ENCODE measurements around the gene PRIM2. TPM values are rescaled to one million over a fixed set of nuclear protein-coding genes. Genes with fewer than 3 reads are reported as not detected.

PRIM2 gene
- total RNA-seq, 4 donors from 2014 or later = 11.0 to 16.2 (median 13.3) TPM

- 92 to 93% methylated on average over 1 of the region's 1 CpG for WGBS, 2 donors
- H3K27ac ChIP-seq = no peak overlapping the region
Measured at GRCh38 chr6:57315111-57315510, 2.3 kb upstream of the PRIM2 start.

DNA sequence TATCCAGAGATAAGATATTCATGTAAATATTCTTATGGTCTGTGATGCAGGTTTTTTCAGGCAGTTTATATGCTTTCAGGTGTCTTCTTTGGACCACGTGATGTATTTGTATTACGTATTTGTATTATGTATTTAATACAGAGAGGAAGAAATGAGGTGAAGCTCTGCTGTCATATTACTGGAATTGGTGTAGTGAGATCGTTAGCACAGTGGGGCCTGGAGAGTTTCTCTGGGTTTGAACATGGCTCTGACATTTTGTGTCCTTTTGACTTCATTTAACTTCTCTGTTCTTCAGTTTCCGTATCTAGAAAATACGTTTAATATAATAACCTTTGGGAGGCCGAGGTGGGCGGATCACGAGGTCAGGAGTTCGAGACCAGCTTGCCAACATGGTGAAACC is 1.6 kb upstream of the PRIM2 start:
- Histone ChIP-seq H3K27ac (no peak overlapping the region), H3K9me3 (no peaks in the 10 kb centered on the region), H3K36me3 (peaks cover 0 to 4% of the 10 kb centered on the region in 2 donors), H3K4me3 (replicated peaks in 1 of 3) (no peak overlapping the region), H3K27me3 (no peaks in the 10 kb centered on the region), H3K4me1 (peaks cover 5 to 17% of the 10 kb centered on the region in 2 donors)
- TF ChIP-seq CTCF (IDR thresholded peaks at IDR 0.05) (no peak), POLR2A (IDR thresholded peaks at IDR 0.05) (no peak)
- DNase-seq = no peak
- intact Hi-C loops (cut with DNase I) = loop anchor here (5.0 to 10.0 kb wide), 3 partner anchors 91 to 414 kb away; partner anchors contain the start of genes BAG2 and RAB23
- 81 to 86% methylated on average over 9 of the region's 9 CpGs for WGBS, 2 donors

More at GRCh38 chr6:57315111-57315510, 2.3 kb upstream of the PRIM2 start:
- no peak overlapping the region for H3K4me3 ChIP-seq (replicated peaks in 1 of 3)
- TF ChIP-seq POLR2A (IDR thresholded peaks at IDR 0.05) (no peak), CTCF (IDR thresholded peaks at IDR 0.05) (no peak)
- H3K9me3 ChIP-seq = no peaks in the 10 kb centered on the region
- DNase-seq = no peak
- intact Hi-C loops (cut with DNase I) = loop anchor here (5.0 to 10.0 kb wide), 3 partner anchors 90 to 413 kb away; partner anchors contain the start of genes BAG2 and RAB23
- peaks cover 5 to 17% of the 10 kb centered on the region in 2 donors for H3K4me1 ChIP-seq
- no peaks in the 10 kb centered on the region for H3K27me3 ChIP-seq
- H3K36me3 ChIP-seq = no peaks in the 10 kb centered on the region

DNA sequence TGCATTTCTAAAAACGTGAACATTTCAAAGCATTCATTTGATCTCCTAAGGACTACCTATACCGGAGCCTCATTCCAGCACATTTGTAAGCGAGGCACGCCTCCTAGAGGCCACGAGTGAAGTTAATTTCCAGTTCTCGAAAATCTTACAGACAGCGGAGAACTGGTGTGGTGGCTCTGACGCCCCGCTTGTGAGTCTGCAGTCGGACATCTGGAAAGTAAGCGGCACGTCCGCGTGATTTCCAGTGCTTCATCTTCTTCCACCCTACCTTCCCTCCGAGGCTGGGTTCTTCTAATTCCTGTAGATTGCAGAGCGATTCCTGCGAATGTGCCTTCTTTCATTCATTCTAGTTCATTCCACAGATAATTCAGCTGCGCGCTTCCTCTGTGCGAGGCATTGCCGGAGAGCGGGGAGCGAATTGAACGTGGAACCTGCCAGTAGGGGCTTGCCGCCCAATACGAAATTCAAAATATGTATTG is 810 bp upstream of the PRIM2 start:
- 0% methylated on average over 26 of the region's 26 CpGs for WGBS, 2 donors
- H3K27ac ChIP-seq = peak overlapping the region in 2 of 3 donors; percentile 62 to 71
- peaks cover 0 to 4% of the 10 kb centered on the region in 2 donors for H3K36me3 ChIP-seq
- peak; percentile 84 to 88 for DNase-seq
- TF ChIP-seq CTCF (IDR thresholded peaks at IDR 0.05) (peak; percentile 36 to 93 (median 80)), POLR2A (IDR thresholded peaks at IDR 0.05) (peak in 1 of 2 donors; percentile 48)
- H3K9me3 ChIP-seq = no peaks in the 10 kb centered on the region
- intact Hi-C loops (cut with DNase I) = loop anchor here (5.0 to 10.0 kb wide), 3 partner anchors 92 to 414 kb away; partner anchors contain the start of genes BAG2 and RAB23
- H3K4me3 ChIP-seq (replicated peaks in 1 of 3) = peak overlapping the region; percentile 1 to 73 (median 42)
- H3K27me3 ChIP-seq = no peaks in the 10 kb centered on the region
- H3K4me1 ChIP-seq = peaks cover 5 to 17% of the 10 kb centered on the region in 2 donors

GRCh38 chr6:57324538-57324937 is 7.1 kb downstream of the PRIM2 start:
- intact Hi-C loops (cut with DNase I) = loop anchor here (10.0 kb wide), 1 partner anchor 230 kb away; the partner anchor contains the start of gene ZNF451
- no peaks in the 10 kb centered on the region for H3K27me3 ChIP-seq
- H3K9me3 ChIP-seq = no peaks in the 10 kb centered on the region
- no peak for DNase-seq
- H3K4me1 ChIP-seq = no peaks in the 10 kb centered on the region
- TF ChIP-seq POLR2A (IDR thresholded peaks at IDR 0.05) = no peak
- TF ChIP-seq CTCF (IDR thresholded peaks at IDR 0.05) = peak in 4 of 6 experiments; percentile 23 to 59 (median 55)
- no peak overlapping the region for H3K27ac ChIP-seq
- no peak overlapping the region for H3K4me3 ChIP-seq (replicated peaks in 1 of 3)
- H3K36me3 ChIP-seq = peaks cover 0 to 22% of the 10 kb centered on the region in 2 donors
- WGBS, 2 donors = 3 to 24% methylated on average over 1 of the region's 1 CpG

GRCh38 chr6:57327311-57327710 is 9.9 kb downstream of the PRIM2 start:
- no peaks in the 10 kb centered on the region for H3K9me3 ChIP-seq
- no peaks in the 10 kb centered on the region for H3K4me1 ChIP-seq
- TF ChIP-seq CTCF (IDR thresholded peaks at IDR 0.05) (no peak), POLR2A (IDR thresholded peaks at IDR 0.05) (no peak)
- H3K27ac ChIP-seq = no peak overlapping the region
- intact Hi-C loops (cut with DNase I) = loop anchor here (10.0 kb wide), 1 partner anchor 233 kb away; the partner anchor contains the start of gene ZNF451
- H3K36me3 ChIP-seq = peaks cover 0 to 19% of the 10 kb centered on the region in 2 donors
- WGBS, 2 donors = 93 to 95% methylated on average over 2 of the region's 2 CpGs
- DNase-seq = no peak
- no peaks in the 10 kb centered on the region for H3K27me3 ChIP-seq
- H3K4me3 ChIP-seq (replicated peaks in 1 of 3) = no peak overlapping the region

Measured in thyroid gland (tissue), 4 donors.